GM12878 (cell line): Measurements from ENCODE around the gene RNF112.

Experiments used
- POLR2AphosphoS2 ChIP-seq: IDR thresholded peaks from 2 replicates; pipeline ENCODE4 v1.6.1; 2011; ENCODE audit warnings: low read depth, mild to moderate bottlenecking, low read length, improper control_type of control experiment, moderate library complexity
- RFX5 ChIP-seq: IDR thresholded peaks from 2 replicates; pipeline ENCODE4 v1.6.1; 2011; ENCODE audit warnings: low read depth, low read length, improper control_type of control experiment

DNA sequence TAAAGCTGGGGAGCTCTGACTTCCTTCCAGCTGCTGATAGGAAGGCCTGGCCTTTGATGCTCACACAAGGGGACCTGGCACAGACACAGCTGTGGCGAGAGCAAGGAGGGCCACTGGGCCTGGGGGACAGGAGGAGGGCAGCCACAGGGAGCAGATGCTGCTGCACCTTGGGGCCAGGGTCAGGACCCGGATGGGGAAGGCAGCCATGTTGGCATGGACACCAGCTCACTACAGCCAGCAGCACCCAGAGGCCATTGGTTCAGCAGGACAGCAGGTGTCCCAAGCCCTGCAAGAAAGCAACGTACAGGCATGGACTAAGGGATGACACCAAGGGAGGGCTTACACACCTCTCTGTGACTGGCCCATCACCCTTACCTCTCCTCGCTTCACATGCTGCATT lies 8.0 kb upstream of the RNF112 start:
- no peak for TF ChIP-seq POLR2AphosphoS2
- TF ChIP-seq RFX5: no peak
